Measurements from ENCODE around the gene FBXL22. TPM values are rescaled to one million over a fixed set of nuclear protein-coding genes. Genes with fewer than 3 reads are reported as not detected.

The FBXL22 gene
- total RNA-seq, 2 experiments from 2014 or later: 0.28 to 1.0 TPM

DNA sequence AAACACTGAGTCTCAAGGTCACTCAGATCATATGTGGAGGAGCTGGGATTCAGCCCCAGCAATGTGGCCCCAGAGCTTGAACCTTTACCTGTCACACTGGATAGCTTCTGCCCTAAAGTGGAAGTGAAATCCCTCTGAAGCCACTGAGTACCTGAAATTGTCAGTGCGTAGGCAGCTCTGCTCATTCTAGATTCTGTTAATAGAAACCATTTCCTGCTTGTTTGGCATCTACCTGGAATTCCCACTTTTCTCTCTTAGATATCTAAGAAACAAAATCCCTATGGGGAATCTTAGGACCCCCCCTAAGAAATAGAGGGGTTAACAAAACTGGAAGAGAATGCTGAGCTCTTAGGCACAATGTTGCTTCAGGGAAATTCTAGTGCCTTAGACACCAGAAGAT, 29.8 kb downstream of the FBXL22 start:
- H3K4me1 Mint-ChIP-seq: no peaks in the 10 kb centered on the region
- peaks cover 71% of the 10 kb centered on the region for H3K36me3 Mint-ChIP-seq (ENCODE audit: low read depth)
- no peak overlapping the region for H3K4me3 Mint-ChIP-seq
- no peaks in the 10 kb centered on the region for H3K9me3 Mint-ChIP-seq
- ChIA-PET POLR2A (no interaction called here), CTCF (interaction anchor here (0.8 to 1.2 kb wide), 4 partner anchors 14 to 441 kb away, joined by 3 to 5 read pairs (median 3); no protein-coding TSS in a partner anchor)
- no peak for DNase-seq
- H3K27ac Mint-ChIP-seq: no peak overlapping the region
- no peaks in the 10 kb centered on the region for H3K27me3 Mint-ChIP-seq

DNA sequence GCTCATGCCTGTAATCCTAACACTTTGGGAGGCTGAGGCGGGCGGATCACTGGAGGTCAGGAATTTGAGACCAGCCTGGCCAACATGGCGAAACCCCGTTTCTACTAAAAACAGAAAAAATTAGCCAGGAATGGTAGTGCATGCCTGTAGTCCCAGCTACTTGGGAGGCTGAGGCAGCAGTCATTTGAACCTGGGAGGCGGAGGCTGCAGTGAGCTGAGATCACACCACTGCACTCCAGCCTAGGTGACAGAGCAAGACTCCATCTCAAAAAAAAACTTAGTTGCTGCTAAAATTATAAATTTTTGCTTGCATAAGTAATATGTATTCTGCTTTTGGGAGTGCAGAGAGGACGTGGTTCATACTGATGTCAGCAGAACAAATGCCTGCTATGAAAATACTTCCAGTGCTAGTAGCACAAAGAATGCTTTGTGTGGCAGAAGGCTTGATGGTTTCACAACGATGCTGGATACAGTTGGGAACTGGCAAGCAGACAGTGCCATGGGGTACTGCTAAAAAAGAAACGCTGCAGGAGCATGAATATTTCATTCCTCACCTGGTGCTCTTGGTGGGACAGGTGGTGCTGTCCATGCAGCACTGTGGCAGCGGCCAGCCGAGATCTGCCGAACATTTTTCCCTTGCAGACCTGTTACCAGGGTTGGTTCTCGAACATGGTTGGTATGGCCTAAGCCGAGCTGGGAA, 31.1 kb downstream of the FBXL22 start:
- H3K36me3 Mint-ChIP-seq (ENCODE audit: low read depth): peaks cover 72% of the 10 kb centered on the region
- no peaks in the 10 kb centered on the region for H3K9me3 Mint-ChIP-seq
- ChIA-PET CTCF (interaction anchor here (1.0 to 1.2 kb wide), 3 partner anchors 15 to 150 kb away, joined by 3 to 5 read pairs (median 3); no protein-coding TSS in a partner anchor), POLR2A (no interaction called here)
- no peak for DNase-seq
- H3K4me1 Mint-ChIP-seq: no peaks in the 10 kb centered on the region
- no peak overlapping the region for H3K4me3 Mint-ChIP-seq
- H3K27me3 Mint-ChIP-seq: no peaks in the 10 kb centered on the region
- H3K27ac Mint-ChIP-seq: no peak overlapping the region

DNA sequence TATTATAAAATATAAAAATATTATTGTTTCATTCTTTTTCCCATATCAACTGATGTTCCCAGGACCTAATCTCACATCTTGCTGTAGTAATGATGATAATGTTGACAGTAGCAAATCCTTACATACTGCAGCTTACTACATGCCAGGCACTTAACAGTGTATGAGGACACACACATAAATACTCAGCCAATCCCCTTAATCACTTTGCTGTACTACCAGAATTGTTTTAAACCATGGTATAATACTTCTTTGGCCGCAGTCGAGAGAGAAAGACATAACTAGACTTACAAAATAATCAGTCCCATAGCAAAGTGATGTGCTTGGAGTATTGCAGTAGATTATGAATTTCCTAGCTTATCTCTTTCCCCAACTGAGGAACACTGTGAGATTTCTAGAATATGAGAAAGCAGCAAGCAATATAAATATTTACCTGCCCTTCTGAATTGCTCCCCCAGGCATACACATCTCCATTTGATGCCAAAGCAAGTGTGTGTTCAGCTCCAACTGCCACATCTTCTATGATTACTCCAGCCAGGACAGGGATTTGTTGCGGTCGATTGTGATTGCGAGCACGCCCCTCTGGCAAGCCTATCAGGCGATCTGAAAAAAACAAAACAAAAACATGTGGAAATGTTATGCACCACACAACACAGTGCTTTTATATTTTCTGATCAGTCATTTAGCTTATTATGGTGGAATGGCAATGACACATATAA, 33.0 kb downstream of the FBXL22 start:
- Mint-ChIP-seq H3K36me3 (ENCODE audit: low read depth) (peaks cover 71% of the 10 kb centered on the region), H3K4me1 (no peaks in the 10 kb centered on the region), H3K27ac (no peak overlapping the region), H3K4me3 (no peak overlapping the region), H3K9me3 (no peaks in the 10 kb centered on the region), H3K27me3 (no peaks in the 10 kb centered on the region)
- DNase-seq: no peak
- POLR2A ChIA-PET: interaction anchor here (1.7 kb wide), 1 partner anchor 14 kb away, joined by 3 read pairs; no protein-coding TSS in a partner anchor
- CTCF ChIA-PET: interaction anchor here (1.4 to 2.7 kb wide), 3 partner anchors 14 to 438 kb away, joined by 3 to 14 read pairs (median 4); no protein-coding TSS in a partner anchor

DNA sequence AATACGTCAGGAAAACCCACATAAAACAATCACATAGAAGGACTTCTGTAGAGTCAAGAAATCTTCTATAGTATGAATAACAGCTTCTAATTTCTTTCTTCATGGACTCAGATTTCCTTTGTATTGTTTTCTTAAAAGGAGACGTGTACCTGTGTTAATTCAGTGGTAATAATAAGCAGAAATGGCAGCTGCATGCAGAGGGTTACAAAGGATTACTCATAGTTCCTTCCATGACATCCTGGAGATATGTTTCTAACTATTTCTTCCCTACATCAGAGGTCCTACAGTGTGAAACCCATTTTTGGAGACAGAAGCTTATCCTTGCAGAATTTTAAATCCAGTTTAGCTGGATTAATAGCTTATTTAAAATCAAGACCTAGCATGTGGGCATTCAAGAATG, 36.1 kb downstream of the FBXL22 start:
- DNase-seq: no peak
- CTCF ChIA-PET: interaction anchor here (0.8 to 1.4 kb wide), 3 partner anchors 23 to 312 kb away, joined by 3 to 7 read pairs (median 3); no protein-coding TSS in a partner anchor
- Mint-ChIP-seq H3K27me3 (no peaks in the 10 kb centered on the region), H3K4me3 (no peak overlapping the region), H3K4me1 (peaks cover 4% of the 10 kb centered on the region), H3K27ac (no peak overlapping the region), H3K9me3 (no peaks in the 10 kb centered on the region), H3K36me3 (ENCODE audit: low read depth) (peaks cover 69% of the 10 kb centered on the region)
- POLR2A ChIA-PET: no interaction called here

- ChIA-PET POLR2A (no interaction called here), CTCF (interaction anchor here (1.2 to 1.4 kb wide), 2 partner anchors 24 to 30 kb away, joined by 3 to 7 read pairs; no protein-coding TSS in a partner anchor)
- peaks cover 9% of the 10 kb centered on the region for H3K4me1 Mint-ChIP-seq
- H3K4me3 Mint-ChIP-seq: no peak overlapping the region
- H3K27ac Mint-ChIP-seq: no peak overlapping the region
- H3K27me3 Mint-ChIP-seq: no peaks in the 10 kb centered on the region
- peaks cover 68% of the 10 kb centered on the region for H3K36me3 Mint-ChIP-seq (ENCODE audit: low read depth)
- DNase-seq: no peak
- H3K9me3 Mint-ChIP-seq: no peaks in the 10 kb centered on the region
These were observed 37.0 kb downstream of the FBXL22 start for GRCh38 chr15:63634154-63634553.

DNA sequence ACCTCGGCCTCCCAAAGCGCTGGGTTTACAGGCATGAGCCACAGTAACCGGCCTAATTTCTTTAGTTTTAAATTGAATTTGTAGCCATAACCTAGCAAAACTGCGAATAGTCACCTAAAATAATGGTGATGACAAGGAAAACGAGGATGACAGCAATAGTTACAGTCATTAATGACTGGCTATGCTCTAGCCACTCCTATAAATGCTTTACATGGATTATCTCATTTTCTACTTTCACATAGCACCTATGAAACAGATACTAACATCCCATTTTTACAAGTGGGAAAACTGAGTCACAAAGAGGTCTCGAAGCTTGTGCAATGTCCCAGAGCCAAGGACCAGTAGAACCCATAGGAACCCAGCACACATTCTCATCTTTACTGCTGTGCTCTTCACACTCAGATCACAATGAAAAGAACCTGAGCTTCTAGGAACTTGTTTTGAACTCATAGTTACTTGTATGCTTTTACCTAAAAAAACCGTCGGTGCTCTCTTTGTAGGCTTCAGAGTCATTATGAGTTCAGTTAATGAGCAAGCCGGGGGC, 39.4 kb downstream of the FBXL22 start:
- H3K27ac Mint-ChIP-seq: no peak overlapping the region
- H3K4me1 Mint-ChIP-seq: peaks cover 9% of the 10 kb centered on the region

GRCh38 chr15:63638839-63639238, 41.7 kb downstream of the FBXL22 start:
- ChIA-PET POLR2A (no interaction called here), CTCF (no interaction called here)
- Mint-ChIP-seq H3K27ac (no peak overlapping the region), H3K9me3 (no peaks in the 10 kb centered on the region), H3K4me3 (no peak overlapping the region), H3K36me3 (ENCODE audit: low read depth) (peaks cover 56% of the 10 kb centered on the region), H3K4me1 (peaks cover 9% of the 10 kb centered on the region), H3K27me3 (no peaks in the 10 kb centered on the region)
- no peak for DNase-seq

More for the DNA sequence above, 39.4 kb downstream of the FBXL22 start:
- ChIA-PET POLR2A (interaction anchor here (0.8 kb wide), 1 partner anchor 131 kb away, joined by 3 read pairs; no protein-coding TSS in a partner anchor), CTCF (no interaction called here)
- Mint-ChIP-seq H3K9me3 (no peaks in the 10 kb centered on the region), H3K27me3 (no peaks in the 10 kb centered on the region), H3K36me3 (ENCODE audit: low read depth) (peaks cover 65% of the 10 kb centered on the region), H3K4me3 (no peak overlapping the region)
- no peak for DNase-seq

DNA sequence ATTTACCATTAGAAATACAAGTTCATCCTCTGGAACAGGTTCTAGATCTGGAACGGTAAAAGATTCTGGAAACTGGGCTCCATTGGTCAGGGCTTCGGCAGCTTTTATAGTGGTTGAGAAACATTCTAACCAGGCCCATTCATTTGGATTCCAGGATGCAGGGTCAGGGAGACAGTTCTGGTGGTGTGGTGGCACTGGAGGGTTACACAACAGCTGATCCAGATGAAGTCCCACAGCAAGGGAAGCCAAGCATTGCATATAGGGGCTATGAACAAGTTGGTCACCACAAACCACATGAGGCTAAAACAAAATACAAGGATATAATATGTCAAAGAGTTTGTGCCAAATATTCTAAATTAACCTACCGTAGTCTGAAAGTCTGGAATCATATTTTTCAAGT, 43.0 kb downstream of the FBXL22 start:
- POLR2A ChIA-PET: no interaction called here
- peaks cover 9% of the 10 kb centered on the region for H3K4me1 Mint-ChIP-seq
- CTCF ChIA-PET: interaction anchor here (1.2 to 1.8 kb wide), 3 partner anchors 9 to 428 kb away, joined by 3 to 5 read pairs (median 5); no protein-coding TSS in a partner anchor
- H3K9me3 Mint-ChIP-seq: no peaks in the 10 kb centered on the region
- no peaks in the 10 kb centered on the region for H3K27me3 Mint-ChIP-seq
- DNase-seq: no peak
- H3K4me3 Mint-ChIP-seq: no peak overlapping the region
- peaks cover 54% of the 10 kb centered on the region for H3K36me3 Mint-ChIP-seq (ENCODE audit: low read depth)
- no peak overlapping the region for H3K27ac Mint-ChIP-seq

Other genes with a start within 250 kb of the FBXL22 start
- gene CA12, start 215.5 kb upstream of the FBXL22 start, total RNA-seq: under 1 TPM in 1 of 2 experiments, not detected in 1; 0.20 TPM
- gene USP3, start 92.8 kb upstream of the FBXL22 start, total RNA-seq: 10 to 100 TPM; 67.9 to 68.7 TPM
- 10 to 100 TPM; 70.1 to 72.6 TPM for gene HERC1, start 236.6 kb downstream of the FBXL22 start, total RNA-seq

Data from activated CD4-positive, alpha-beta memory T cell treated with anti-CD3 and anti-CD28 coated beads, Interleukin-2, amount 10 ng/mL, durations not matched to agents 7 days and 5 days (primary cell).